Measurements from ENCODE around the gene TBC1D14.

DNA sequence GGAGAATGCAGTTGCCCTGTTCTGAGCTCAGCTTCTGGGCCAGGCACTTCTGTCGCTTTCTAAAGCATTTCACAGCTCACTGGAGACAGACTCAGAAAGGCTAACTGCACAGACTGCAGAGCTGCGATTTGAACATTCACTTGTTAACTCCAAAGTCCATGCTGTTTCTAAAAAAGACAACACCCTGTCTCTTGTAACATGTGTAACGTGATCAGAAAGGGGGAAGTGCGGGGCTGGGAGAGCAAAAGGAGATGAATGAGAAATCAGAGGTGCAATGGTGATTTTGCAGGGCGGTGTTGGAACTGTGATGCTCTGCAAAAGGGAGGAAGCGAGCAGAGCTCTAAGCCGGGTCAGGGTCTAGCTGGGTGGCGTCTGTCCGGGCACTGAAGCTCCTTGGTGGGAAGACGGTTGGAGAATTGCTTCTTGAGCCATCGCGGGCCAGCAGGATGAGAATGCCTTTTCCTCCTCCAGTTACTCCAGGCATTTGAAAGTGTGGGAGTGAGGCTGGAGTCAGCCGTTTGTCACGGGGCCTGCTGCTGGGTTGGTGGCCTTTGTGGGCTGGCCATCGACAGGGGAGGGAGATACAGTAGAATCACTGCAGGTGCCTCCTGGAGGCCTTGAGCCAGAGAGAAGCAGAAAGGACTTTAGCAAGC, 20.3 kb downstream of the TBC1D14 start:
- TF ChIP-seq, protein P1, sequence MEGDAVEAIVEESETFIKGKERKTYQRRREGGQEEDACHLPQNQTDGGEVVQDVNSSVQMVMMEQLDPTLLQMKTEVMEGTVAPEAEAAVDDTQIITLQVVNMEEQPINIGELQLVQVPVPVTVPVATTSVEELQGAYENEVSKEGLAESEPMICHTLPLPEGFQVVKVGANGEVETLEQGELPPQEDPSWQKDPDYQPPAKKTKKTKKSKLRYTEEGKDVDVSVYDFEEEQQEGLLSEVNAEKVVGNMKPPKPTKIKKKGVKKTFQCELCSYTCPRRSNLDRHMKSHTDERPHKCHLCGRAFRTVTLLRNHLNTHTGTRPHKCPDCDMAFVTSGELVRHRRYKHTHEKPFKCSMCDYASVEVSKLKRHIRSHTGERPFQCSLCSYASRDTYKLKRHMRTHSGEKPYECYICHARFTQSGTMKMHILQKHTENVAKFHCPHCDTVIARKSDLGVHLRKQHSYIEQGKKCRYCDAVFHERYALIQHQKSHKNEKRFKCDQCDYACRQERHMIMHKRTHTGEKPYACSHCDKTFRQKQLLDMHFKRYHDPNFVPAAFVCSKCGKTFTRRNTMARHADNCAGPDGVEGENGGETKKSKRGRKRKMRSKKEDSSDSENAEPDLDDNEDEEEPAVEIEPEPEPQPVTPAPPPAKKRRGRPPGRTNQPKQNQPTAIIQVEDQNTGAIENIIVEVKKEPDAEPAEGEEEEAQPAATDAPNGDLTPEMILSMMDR (conservative IDR thresholded peaks at IDR 0.05): no peak
- TF ChIP-seq ZFX (IDR thresholded peaks at IDR 0.05): no peak
